GM12892 (cell line): ENCODE data around the gene NKD2.

Experiments used
- POLR2A ChIP-seq: IDR thresholded peaks from 2 replicates; pipeline ENCODE4 v1.6.1; 2011; ENCODE audit warnings: low read depth, low read length, control low read depth
- POLR2AphosphoS5 ChIP-seq: IDR thresholded peaks from 2 replicates; pipeline ENCODE4 v1.6.1; 2011; ENCODE audit warnings: low read depth, low read length, control low read depth
- TAF1 ChIP-seq: IDR thresholded peaks from 2 replicates; pipeline ENCODE4 v1.6.1; 2011; ENCODE audit warnings: low read depth, mild to moderate bottlenecking, control low read depth, low read length, borderline replicate concordance

- TF ChIP-seq POLR2A = no peak
- TF ChIP-seq POLR2AphosphoS5 = no peak
- TF ChIP-seq TAF1 = no peak
Measured at GRCh38 chr5:1064383-1065142, 56.0 kb downstream of the NKD2 start.
